Adrenal gland (tissue), 12 donors: ENCODE data around the gene ZFR. TPM values are rescaled to one million over a fixed set of nuclear protein-coding genes. Genes with fewer than 3 reads are reported as not detected.

ENCODE experiments used
- DNase-seq, 7 donors: peaks; one replicate each; pipeline ENCODE4 v3.0.0-alpha.2; 2019 to 2020
- H3K27ac ChIP-seq, 5 donors: fragments of 200-600 bp; sonication (generic) in 4 of 5; 1 replicate in 3 of 5; 2 replicates in 2 of 5; pipeline versions ENCODE4 v1.5.1 to v1.8.0; 2016 to 2020; ENCODE audit warnings: mild to moderate bottlenecking in 1 of 5
- H3K27me3 ChIP-seq: fragments of 200-600 bp; 2 replicates; pipeline ENCODE4 v1.8.0; 2021
- H3K36me3 ChIP-seq, 2 donors: fragments of 200-600 bp; replicated peaks in 1 of 2; 1 replicate in 1 of 2; 2 replicates in 1 of 2; pipeline versions ENCODE4 v1.5.1 to v1.8.0; 2018 to 2022
- H3K4me1 ChIP-seq, 2 donors: fragments of 200-600 bp; replicated peaks in 1 of 2; 1 replicate in 1 of 2; 2 replicates in 1 of 2; pipeline versions ENCODE4 v1.5.1 to v1.8.0; 2018 to 2021
- H3K4me3 ChIP-seq, 4 donors: fragments of 200-600 bp; sonication (generic) in 3 of 4; one replicate each; pipeline ENCODE4 v1.5.1; 2016 to 2018
- H3K9me3 ChIP-seq, 3 donors: fragments of 200-600 bp; sonication (generic) in 1 of 3; replicated peaks in 1 of 3; 1 replicate in 2 of 3; 2 replicates in 1 of 3; pipeline versions ENCODE4 v1.5.1 to v1.8.0; 2016 to 2021
- POLR2A ChIP-seq, 2 donors: fragments of 450-650 bp; IDR thresholded peaks; one replicate each; pipeline ENCODE4 v1.6.1; 2017; ENCODE audit warnings: antibody characterized with exemption in 2 of 2, mild to moderate bottlenecking in 2 of 2, moderate library complexity in 1 of 2
- WGBS, 4 donors: extraction: QIAGEN DNeasy Blood & Tissue Kit in 2 of 4; methylation state at CpG; one replicate each; pipeline versions ENCODE4 v1.1.5 to v1.1.7; 2013 to 2017; 5-methylcytosine and 5-hydroxymethylcytosine counted together
- intact Hi-C, 2 donors: fragments of 100-400 bp; cut with DNase I; formaldehyde crosslinking; loops; one replicate each; pipeline versions ENCODE4 v1.14.1 to v1.15.0; 2022 to 2023
- polyA plus RNA-seq, 3 donors: library from polyadenylated mRNA; stranded (reverse); fragments of 200-250 nt in 2 of 3; fragments of 350-450 nt in 1 of 3; fragmentation: Illumina TruSeq in 1 of 3; extraction: RNeasy Lipid Tissue Mini Kit (QIAGEN cat#74804) in 1 of 3; gene quantifications; one replicate each; pipeline ENCODE4 v1.2.3, GENCODE V29; 2013 to 2014
- total RNA-seq, 9 donors: library from RNA; depleted of rRNA in 4 of 9; stranded (reverse); fragments of >200 nt in 4 of 9; fragments of 120-200 nt in 1 of 9; fragmentation: NEBNext Ultra II Directional in 1 of 9; extraction: Animal tissue kit (Norgen Biotek cat#: 25700) in 1 of 9; gene quantifications; one replicate each; pipeline versions ENCODE4 v1.1.0 to v1.2.4, GENCODE V29; 2013 to 2023
- TF ChIP-seq, protein P1 (sequence below), 6 experiments: fragments of 450-650 bp in 4 of 6; fragments of 200-600 bp in 2 of 6; sonication (generic) in 1 of 6; IDR thresholded peaks; 1 replicate in 5 of 6; 2 replicates in 1 of 6; pipeline versions ENCODE4 v1.5.1 to v1.8.0; 2016 to 2021; ENCODE audit warnings: antibody characterized with exemption in 6 of 6, mild to moderate bottlenecking in 2 of 6, moderate library complexity in 1 of 6
- donor health status: healthy with polysubstance abuse.
- donor health status: Bipolar disorder and iron deficiency.
- donor health status: DM: yes; HTN: yes; CAD: no.
- donor health status: DM: no; HTN: no; CAD: no.
- donor health status: DM: no; HTN: no; CAD: no.
- donor health status: DM: yes; HTN: yes; CAD: no.

ZFR gene
- total and polyA plus RNA-seq, 12 donors: 29.4 to 154 (median 72.7) TPM

DNA sequence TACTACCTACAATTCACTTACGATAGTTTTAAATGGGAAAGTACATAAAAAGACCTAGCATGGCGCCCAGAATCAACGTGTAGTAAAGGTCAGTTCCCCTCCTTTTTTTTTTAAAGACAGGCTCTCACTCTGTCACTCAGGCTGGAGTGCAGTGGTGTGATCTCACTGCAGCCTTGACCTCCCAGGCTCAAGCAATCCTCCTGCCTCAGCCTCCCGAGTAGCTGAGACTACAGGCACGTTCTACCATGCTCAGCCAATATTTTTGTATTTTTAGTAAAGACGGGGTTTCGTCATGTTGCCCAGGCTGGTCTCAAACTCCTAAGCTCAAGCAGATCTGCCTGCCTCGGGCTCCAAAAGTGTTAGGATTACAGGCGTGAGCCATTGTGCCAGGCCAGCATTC lies 91.1 kb downstream of the ZFR start:
- intact Hi-C loops: no loop called here
- Histone ChIP-seq H3K27me3 (no peaks in the 10 kb centered on the region), H3K4me1 (no peaks in the 10 kb centered on the region), H3K27ac (no peak overlapping the region), H3K4me3 (no peak overlapping the region), H3K36me3 (no peaks in the 10 kb centered on the region), H3K9me3 (no peaks in the 10 kb centered on the region)
- TF ChIP-seq, protein P1, sequence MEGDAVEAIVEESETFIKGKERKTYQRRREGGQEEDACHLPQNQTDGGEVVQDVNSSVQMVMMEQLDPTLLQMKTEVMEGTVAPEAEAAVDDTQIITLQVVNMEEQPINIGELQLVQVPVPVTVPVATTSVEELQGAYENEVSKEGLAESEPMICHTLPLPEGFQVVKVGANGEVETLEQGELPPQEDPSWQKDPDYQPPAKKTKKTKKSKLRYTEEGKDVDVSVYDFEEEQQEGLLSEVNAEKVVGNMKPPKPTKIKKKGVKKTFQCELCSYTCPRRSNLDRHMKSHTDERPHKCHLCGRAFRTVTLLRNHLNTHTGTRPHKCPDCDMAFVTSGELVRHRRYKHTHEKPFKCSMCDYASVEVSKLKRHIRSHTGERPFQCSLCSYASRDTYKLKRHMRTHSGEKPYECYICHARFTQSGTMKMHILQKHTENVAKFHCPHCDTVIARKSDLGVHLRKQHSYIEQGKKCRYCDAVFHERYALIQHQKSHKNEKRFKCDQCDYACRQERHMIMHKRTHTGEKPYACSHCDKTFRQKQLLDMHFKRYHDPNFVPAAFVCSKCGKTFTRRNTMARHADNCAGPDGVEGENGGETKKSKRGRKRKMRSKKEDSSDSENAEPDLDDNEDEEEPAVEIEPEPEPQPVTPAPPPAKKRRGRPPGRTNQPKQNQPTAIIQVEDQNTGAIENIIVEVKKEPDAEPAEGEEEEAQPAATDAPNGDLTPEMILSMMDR (IDR thresholded peaks at IDR 0.05): no peak
- no peak for TF ChIP-seq POLR2A (IDR thresholded peaks at IDR 0.05)
- WGBS, 4 donors: 89 to 92% (median 90%) methylated on average over 9 of the region's 9 CpGs
- DNase-seq: no peak

DNA sequence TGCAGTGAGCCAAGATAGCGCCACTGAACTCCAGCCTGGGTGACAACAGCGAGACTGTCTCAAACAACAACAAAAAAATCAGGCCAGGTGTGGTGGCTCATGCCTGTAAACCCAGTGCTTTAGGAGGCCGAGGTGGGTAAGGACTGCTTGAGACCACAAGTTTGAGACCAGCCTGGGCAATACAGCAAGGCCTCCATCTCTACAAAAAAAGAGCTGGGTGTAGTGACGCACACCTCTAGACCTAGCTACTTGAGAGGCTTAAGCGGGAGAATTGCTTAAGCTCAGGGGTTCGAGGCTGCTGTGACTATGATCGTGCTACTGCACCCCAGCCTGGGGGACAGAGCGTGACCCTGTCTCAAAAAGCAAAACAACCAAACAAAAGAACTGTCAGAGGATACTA lies 91.9 kb downstream of the ZFR start:
- WGBS, 4 donors: 89 to 98% (median 93%) methylated on average over 8 of the region's 8 CpGs
- intact Hi-C loops: no loop called here
- H3K27ac ChIP-seq: no peak overlapping the region

DNA sequence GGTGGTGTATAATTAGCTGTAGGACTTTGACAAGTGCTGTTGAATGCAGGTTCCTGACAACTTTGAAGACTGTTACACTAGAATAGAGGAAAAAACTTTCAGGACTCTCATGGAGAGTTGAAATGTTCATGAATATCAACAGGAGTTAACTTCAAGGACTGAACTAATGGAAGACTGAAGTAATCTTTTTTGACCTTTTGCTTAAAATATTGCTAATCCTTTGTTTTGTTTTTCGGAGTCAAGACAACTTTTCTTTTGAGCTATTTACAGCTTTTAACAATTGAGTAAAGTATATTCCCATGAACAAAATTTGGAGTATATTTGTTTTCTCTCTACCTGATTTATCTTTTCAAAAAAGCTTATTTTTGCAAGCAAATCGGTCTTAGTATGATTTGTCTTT lies 97.7 kb downstream of the ZFR start:
- DNase-seq: no peak
- no peaks in the 10 kb centered on the region for H3K27me3 ChIP-seq
- H3K4me3 ChIP-seq: no peak overlapping the region
- WGBS, 4 donors: 92 to 95% (median 93%) methylated on average over 2 of the region's 2 CpGs
- no peak overlapping the region for H3K27ac ChIP-seq
- no peak for TF ChIP-seq POLR2A (IDR thresholded peaks at IDR 0.05)
- TF ChIP-seq, protein P1 (IDR thresholded peaks at IDR 0.05): no peak
- no peaks in the 10 kb centered on the region for H3K4me1 ChIP-seq
- H3K36me3 ChIP-seq: no peaks in the 10 kb centered on the region
- H3K9me3 ChIP-seq: no peaks in the 10 kb centered on the region
- intact Hi-C loops: no loop called here

More for the DNA sequence above, 91.9 kb downstream of the ZFR start:
- Histone ChIP-seq H3K9me3 (no peaks in the 10 kb centered on the region), H3K36me3 (no peaks in the 10 kb centered on the region), H3K4me1 (no peaks in the 10 kb centered on the region), H3K27me3 (no peaks in the 10 kb centered on the region), H3K4me3 (no peak overlapping the region)
- TF ChIP-seq POLR2A (IDR thresholded peaks at IDR 0.05): no peak
- TF ChIP-seq, protein P1 (IDR thresholded peaks at IDR 0.05): no peak
- DNase-seq: no peak

DNA sequence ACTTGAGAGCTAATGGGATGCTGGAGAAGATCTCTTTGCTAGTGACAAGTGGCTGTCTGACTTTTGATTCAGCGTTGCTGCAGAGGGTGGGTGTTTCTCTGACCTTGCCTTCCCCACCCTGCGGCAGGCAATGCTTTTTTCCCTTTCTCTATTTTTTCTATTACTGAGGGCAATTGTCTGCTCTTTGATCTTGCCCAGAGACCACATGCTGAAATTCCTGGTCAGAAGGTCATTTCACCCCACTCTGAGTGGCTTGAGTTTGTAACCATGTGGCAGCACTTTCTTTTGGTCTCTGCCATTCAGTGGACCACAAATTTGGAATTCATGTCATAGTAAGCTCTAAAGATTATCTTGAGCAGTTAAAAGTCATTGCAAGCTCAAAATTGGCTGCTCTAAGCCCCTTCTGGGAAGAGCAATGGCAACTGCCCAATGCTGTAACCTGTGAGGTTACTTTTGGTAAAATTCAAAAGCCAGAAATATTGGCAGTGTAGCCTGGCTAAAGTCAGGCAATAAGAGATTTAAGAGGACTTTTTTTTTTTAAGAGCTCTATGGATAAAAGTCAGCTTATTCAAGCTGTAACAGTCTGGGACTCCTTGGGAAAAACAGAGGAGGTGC lies 101.4 kb downstream of the ZFR start:
- no peak overlapping the region for H3K4me3 ChIP-seq
- no peak for DNase-seq

More for the DNA sequence above, 101.4 kb downstream of the ZFR start:
- Histone ChIP-seq H3K9me3 (peaks cover 0 to 22% (median 7%) of the 10 kb centered on the region in 3 donors), H3K27me3 (no peaks in the 10 kb centered on the region), H3K36me3 (no peaks in the 10 kb centered on the region), H3K27ac (no peak overlapping the region), H3K4me1 (no peaks in the 10 kb centered on the region)
- intact Hi-C loops: no loop called here
- no peak for TF ChIP-seq POLR2A (IDR thresholded peaks at IDR 0.05)
- TF ChIP-seq, protein P1 (IDR thresholded peaks at IDR 0.05): no peak
- 66 to 79% (median 72%) methylated on average over 2 of the region's 2 CpGs for WGBS, 4 donors
